Mesendoderm (in vitro differentiated cells): Measurements from ENCODE around the gene LRRC26.

Experiments
- DNase-seq: peaks from one replicate; pipeline ENCODE4 v3.0.0; 2013
- H2AK5ac ChIP-seq: 2 replicates; pipeline ENCODE4 v1.6.1; 2013; ENCODE audit warnings: low read length, inconsistent platforms
- H2BK120ac ChIP-seq: 2 replicates; pipeline ENCODE4 v1.6.1; 2013; ENCODE audit warnings: low read depth, mild to moderate bottlenecking, low read length, moderate library complexity, mixed read lengths
- H2BK15ac ChIP-seq: replicated peaks from 2 replicates; pipeline ENCODE4 v1.6.1; 2013; ENCODE audit warnings: low read depth, mild to moderate bottlenecking, moderate library complexity
- H2BK5ac ChIP-seq: 2 replicates; pipeline ENCODE4 v1.6.1; 2013; ENCODE audit warnings: low read length, inconsistent platforms
- H3K18ac ChIP-seq: 2 replicates; pipeline ENCODE4 v1.6.1; 2013; ENCODE audit warnings: mild to moderate bottlenecking, low read length, mixed read lengths
- H3K23ac ChIP-seq: one replicate; pipeline ENCODE4 v1.6.1; 2013; ENCODE audit warnings: low read length
- H3K27ac ChIP-seq: 2 replicates; pipeline ENCODE4 v1.5.1; 2013; ENCODE audit warnings: low read depth, mild to moderate bottlenecking, inconsistent platforms, low read length, moderate library complexity
- H3K27me3 ChIP-seq: 2 replicates; pipeline ENCODE4 v1.6.1; 2013; ENCODE audit warnings: low read length, control low read depth, mild to moderate bottlenecking, inconsistent platforms; ENCODE audit not compliant: insufficient read depth, poor library complexity
- H3K36me3 ChIP-seq: 2 replicates; pipeline ENCODE4 v1.6.1; 2013; ENCODE audit warnings: low read length, inconsistent platforms; ENCODE audit not compliant: control insufficient read depth, insufficient read depth
- H3K4ac ChIP-seq: one replicate; pipeline ENCODE4 v1.6.1; 2013; ENCODE audit warnings: low read depth, mild to moderate bottlenecking, low read length, moderate library complexity
- H3K4me1 ChIP-seq: 2 replicates; pipeline ENCODE4 v1.6.1; 2013; ENCODE audit warnings: low read depth, low read length, inconsistent platforms; ENCODE audit not compliant: control insufficient read depth
- H3K4me2 ChIP-seq: 2 replicates; pipeline ENCODE4 v1.6.1; 2013; ENCODE audit warnings: low read length
- H3K4me3 ChIP-seq: 2 replicates; pipeline ENCODE4 v1.5.1; 2013; ENCODE audit warnings: mild to moderate bottlenecking, low read length
- H3K56ac ChIP-seq: one replicate; pipeline ENCODE4 v1.6.1; 2013; ENCODE audit warnings: low read length
- H3K79me1 ChIP-seq: 2 replicates; pipeline ENCODE4 v1.6.1; 2013; ENCODE audit warnings: low read length, inconsistent platforms
- H3K79me2 ChIP-seq: 2 replicates; pipeline ENCODE4 v1.6.1; 2013; ENCODE audit warnings: mild to moderate bottlenecking, low read length; ENCODE audit not compliant: control insufficient read depth, insufficient read depth
- H3K9ac ChIP-seq: 2 replicates; pipeline ENCODE4 v1.6.1; 2013; ENCODE audit warnings: low read length, inconsistent platforms
- H4K5ac ChIP-seq: one replicate; pipeline ENCODE4 v1.6.1; 2013; ENCODE audit warnings: low read length
- H4K8ac ChIP-seq: one replicate; pipeline ENCODE4 v1.6.1; 2013; ENCODE audit warnings: low read depth, mild to moderate bottlenecking, control low read depth, low read length, moderate library complexity
- WGBS: extraction: QIAGEN DNeasy Blood & Tissue Kit; methylation state at CpG from one replicate; pipeline ENCODE4 v1.1.7; 2013; ENCODE audit warnings: low lambda C conversion rate, missing lambda C conversion rate; ENCODE audit not compliant: insufficient coverage; ENCODE audit errors: extremely low coverage; 5-methylcytosine and 5-hydroxymethylcytosine counted together

LRRC26 gene

GRCh38 chr9:137182836-137183235 lies 13.0 kb upstream of the LRRC26 start:
- H3K36me3 ChIP-seq: no peaks in the 10 kb centered on the region
- DNase-seq: no peak
- no CpG with 5 or more reads among the region's 17 CpGs for WGBS

GRCh38 chr9:137181680-137182079 lies 11.8 kb upstream of the LRRC26 start:
- Histone ChIP-seq H3K36me3 (no peaks in the 10 kb centered on the region), H3K4me2 (no peak overlapping the region), H3K9ac (no peak overlapping the region), H3K23ac (no peak overlapping the region), H2BK15ac (no peak overlapping the region), H3K4ac (no peak overlapping the region), H4K8ac (no peak overlapping the region), H3K56ac (no peak overlapping the region), H2BK120ac (no peak overlapping the region), H3K18ac (no peak overlapping the region), H3K4me1 (no peaks in the 10 kb centered on the region), H3K27ac (no peak overlapping the region), H4K5ac (no peak overlapping the region), H3K4me3 (no peak overlapping the region), H2AK5ac (no peak overlapping the region), H3K79me2 (peaks cover 1% of the 10 kb centered on the region), H3K27me3 (no peaks in the 10 kb centered on the region), H2BK5ac (no peak overlapping the region), H3K79me1 (no peaks in the 10 kb centered on the region)
- no CpG with 5 or more reads among the region's 22 CpGs for WGBS
- no peak for DNase-seq

More at GRCh38 chr9:137182836-137183235, 13.0 kb upstream of the LRRC26 start:
- H3K23ac ChIP-seq: no peak overlapping the region
- no peak overlapping the region for H2BK120ac ChIP-seq
- peaks cover 12% of the 10 kb centered on the region for H3K79me2 ChIP-seq
- H3K56ac ChIP-seq: no peak overlapping the region
- H3K18ac ChIP-seq: no peak overlapping the region
- no peak overlapping the region for H2BK5ac ChIP-seq
- H3K4ac ChIP-seq: no peak overlapping the region
- no peaks in the 10 kb centered on the region for H3K27me3 ChIP-seq
- no peak overlapping the region for H3K4me2 ChIP-seq
- no peak overlapping the region for H4K8ac ChIP-seq
- no peak overlapping the region for H3K4me3 ChIP-seq
- H3K4me1 ChIP-seq: no peaks in the 10 kb centered on the region
- peaks cover 9% of the 10 kb centered on the region for H3K79me1 ChIP-seq
- H3K27ac ChIP-seq: no peak overlapping the region
- no peak overlapping the region for H3K9ac ChIP-seq
- no peak overlapping the region for H2AK5ac ChIP-seq
- H2BK15ac ChIP-seq: no peak overlapping the region
- H4K5ac ChIP-seq: no peak overlapping the region

- Histone ChIP-seq H3K27ac (no peak overlapping the region), H3K4ac (no peak overlapping the region), H3K79me2 (no peaks in the 10 kb centered on the region), H3K56ac (no peak overlapping the region), H2BK120ac (no peak overlapping the region), H3K36me3 (no peaks in the 10 kb centered on the region), H4K8ac (no peak overlapping the region), H3K79me1 (no peaks in the 10 kb centered on the region), H3K4me2 (no peak overlapping the region), H3K23ac (no peak overlapping the region), H2BK5ac (no peak overlapping the region), H3K27me3 (no peaks in the 10 kb centered on the region), H3K18ac (no peak overlapping the region), H2BK15ac (no peak overlapping the region), H3K9ac (no peak overlapping the region), H4K5ac (no peak overlapping the region), H3K4me3 (no peak overlapping the region), H2AK5ac (no peak overlapping the region), H3K4me1 (no peaks in the 10 kb centered on the region)
- no peak for DNase-seq
- WGBS: no CpG with 5 or more reads among the region's 20 CpGs
These were observed 10.6 kb upstream of the LRRC26 start for GRCh38 chr9:137180491-137180890.

- WGBS: no CpG with 5 or more reads among the region's 17 CpGs
- no peak overlapping the region for H3K18ac ChIP-seq
- H3K4ac ChIP-seq: no peak overlapping the region
- H3K9ac ChIP-seq: no peak overlapping the region
- no peaks in the 10 kb centered on the region for H3K36me3 ChIP-seq
- no peaks in the 10 kb centered on the region for H3K27me3 ChIP-seq
- H3K4me2 ChIP-seq: no peak overlapping the region
- H3K27ac ChIP-seq: no peak overlapping the region
- H2BK120ac ChIP-seq: no peak overlapping the region
- no peak overlapping the region for H2BK15ac ChIP-seq
- H4K8ac ChIP-seq: no peak overlapping the region
- H3K79me2 ChIP-seq: no peaks in the 10 kb centered on the region
- H4K5ac ChIP-seq: no peak overlapping the region
- no peak overlapping the region for H3K4me3 ChIP-seq
- H2AK5ac ChIP-seq: no peak overlapping the region
- H3K56ac ChIP-seq: no peak overlapping the region
- no peaks in the 10 kb centered on the region for H3K79me1 ChIP-seq
- no peaks in the 10 kb centered on the region for H3K4me1 ChIP-seq
- no peak overlapping the region for H3K23ac ChIP-seq
- H2BK5ac ChIP-seq: no peak overlapping the region
- no peak for DNase-seq
These were observed 9.9 kb upstream of the LRRC26 start for GRCh38 chr9:137179761-137180160.

GRCh38 chr9:137178939-137179630 lies 9.2 kb upstream of the LRRC26 start:
- no peak overlapping the region for H3K18ac ChIP-seq
- no peak for DNase-seq
- H3K79me1 ChIP-seq: no peaks in the 10 kb centered on the region
- H2BK15ac ChIP-seq: no peak overlapping the region
- no peaks in the 10 kb centered on the region for H3K27me3 ChIP-seq
- H3K4me2 ChIP-seq: no peak overlapping the region
- H4K5ac ChIP-seq: no peak overlapping the region
- H2BK120ac ChIP-seq: no peak overlapping the region
- no peak overlapping the region for H3K4ac ChIP-seq
- H3K79me2 ChIP-seq: no peaks in the 10 kb centered on the region
- H3K4me1 ChIP-seq: no peaks in the 10 kb centered on the region
- H3K36me3 ChIP-seq: no peaks in the 10 kb centered on the region
- no peak overlapping the region for H3K27ac ChIP-seq
- H3K9ac ChIP-seq: no peak overlapping the region
- no CpG with 5 or more reads among the region's 19 CpGs for WGBS
- H3K23ac ChIP-seq: no peak overlapping the region
- H2BK5ac ChIP-seq: no peak overlapping the region
- H2AK5ac ChIP-seq: no peak overlapping the region
- no peak overlapping the region for H3K56ac ChIP-seq
- H3K4me3 ChIP-seq: no peak overlapping the region
- no peak overlapping the region for H4K8ac ChIP-seq
